ENCODE measurements around the gene EXOC7.
"Not testable (repeated sequence)": the region's sequence is repeated elsewhere in the genome, so short reads cannot be mapped to it uniquely, and the experiment has no call there.

The EXOC7 gene

DNA sequence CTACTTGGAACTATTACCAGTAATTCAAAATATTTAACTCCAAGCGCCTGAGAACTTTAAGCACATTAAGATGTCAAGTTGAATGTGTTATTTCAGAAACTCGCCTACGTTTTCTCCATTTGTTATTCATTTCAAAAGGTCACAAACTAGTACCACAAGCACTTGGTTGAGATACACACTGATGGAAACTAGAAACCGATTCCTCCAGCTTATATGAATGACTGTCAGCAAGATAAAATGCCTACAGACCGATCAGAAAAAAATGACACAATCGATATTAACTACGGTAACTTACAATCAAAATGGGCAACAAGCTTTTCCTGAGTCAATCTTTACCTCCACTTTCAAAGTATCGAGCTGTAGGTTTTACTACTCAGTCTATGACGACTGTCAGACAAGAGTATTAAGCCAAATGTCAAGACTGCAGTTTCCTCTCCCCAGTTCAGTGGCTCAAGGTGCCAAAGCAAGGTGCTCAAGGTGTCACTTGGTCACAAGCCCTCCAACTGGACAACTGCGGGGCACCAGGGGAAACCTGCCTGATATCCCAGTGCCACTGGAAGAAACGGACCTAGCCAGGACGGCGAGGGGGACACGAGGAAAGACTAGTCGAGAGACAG lies 31.9 kb downstream of the EXOC7 start:
- no peak for DNase-seq

DNA sequence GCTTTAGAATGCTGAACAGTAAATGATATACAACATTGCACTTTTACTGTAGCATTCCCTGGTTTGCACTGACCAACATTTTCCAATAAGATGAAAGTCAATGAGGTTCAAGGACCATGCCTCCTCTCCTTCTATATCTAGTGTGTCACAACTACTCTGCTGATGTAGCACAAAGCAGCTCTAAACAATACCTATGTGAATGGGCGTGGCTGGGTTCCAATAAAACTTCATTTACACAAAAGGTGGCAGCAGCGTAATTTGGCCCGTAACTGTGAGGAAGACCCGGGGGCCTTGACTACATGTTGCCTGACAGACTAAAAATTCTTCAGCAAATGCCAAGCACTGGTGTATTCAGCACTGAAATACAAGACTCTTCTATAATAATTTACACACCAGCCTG lies 37.8 kb downstream of the EXOC7 start:
- DNase-seq = no peak

DNA sequence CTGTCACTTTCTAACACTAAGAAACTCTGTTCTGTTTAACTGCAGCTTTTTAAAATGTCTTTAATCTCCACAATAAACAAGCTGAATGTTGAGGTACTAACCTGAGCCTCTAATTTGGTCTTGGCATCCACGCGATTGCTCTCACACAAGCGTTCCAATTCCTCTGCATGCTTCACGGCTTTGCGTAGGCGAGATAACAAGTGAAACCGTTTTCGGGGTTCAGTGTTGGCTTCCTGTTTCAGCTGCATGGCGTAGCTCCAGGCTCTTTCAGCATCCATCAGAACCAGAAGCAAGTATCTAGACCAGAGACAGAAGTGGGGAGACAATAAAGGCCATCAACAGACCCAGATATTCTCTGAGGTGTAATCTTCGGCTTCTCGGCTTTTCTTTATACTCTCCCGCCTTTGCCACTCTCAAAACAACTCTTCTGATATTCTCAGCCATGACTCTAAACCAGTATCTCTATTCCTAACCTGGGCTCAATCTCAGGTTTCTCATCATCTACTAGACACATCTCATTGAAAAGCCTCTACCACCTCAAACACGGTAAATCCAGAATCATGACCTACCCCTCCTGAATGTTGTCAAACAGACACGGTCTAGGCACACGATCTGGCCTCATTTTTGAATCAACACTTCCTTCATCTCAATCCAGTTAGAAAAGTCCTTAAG lies 39.6 kb downstream of the EXOC7 start:
- DNase-seq = no peak

DNA sequence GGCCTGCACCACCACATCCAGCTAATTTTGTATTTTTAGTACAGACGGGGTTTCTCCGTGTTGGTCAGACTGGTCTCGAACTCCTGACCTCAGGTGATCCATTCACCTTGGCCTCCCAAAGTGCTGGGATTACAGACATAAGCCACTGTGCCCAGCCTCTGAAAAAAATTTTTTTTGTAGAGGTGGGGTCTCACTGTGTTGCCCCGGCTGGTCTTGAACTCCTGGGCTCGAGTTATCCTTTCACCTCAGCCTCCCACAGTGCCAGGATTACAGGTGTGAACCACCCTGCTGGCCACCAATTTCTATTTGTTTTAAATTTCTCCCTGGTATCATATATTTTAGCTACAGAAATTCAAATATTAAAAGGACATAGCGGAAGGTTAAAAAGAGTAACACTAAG lies 45.3 kb downstream of the EXOC7 start:
- not testable (repeated sequence) for DNase-seq

DNA sequence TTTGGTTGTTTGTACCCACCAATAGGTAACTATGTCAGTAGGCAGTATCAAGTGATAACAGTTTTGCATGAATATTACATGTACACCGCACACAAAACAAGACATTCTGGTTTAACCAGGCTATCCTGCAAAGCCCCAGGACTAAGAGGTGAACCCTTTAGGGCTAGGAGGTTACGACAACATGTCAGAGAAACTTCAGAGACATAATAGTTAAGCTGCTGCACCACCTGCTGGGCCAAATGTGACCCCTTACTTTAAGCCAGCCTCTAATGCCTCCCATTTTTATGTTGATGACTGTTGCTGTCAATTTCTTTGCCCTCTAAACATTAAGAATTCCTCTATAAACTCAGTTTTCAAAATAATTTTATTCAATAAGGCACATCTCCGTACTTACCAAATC lies 46.7 kb downstream of the EXOC7 start:
- no peak for DNase-seq

DNA sequence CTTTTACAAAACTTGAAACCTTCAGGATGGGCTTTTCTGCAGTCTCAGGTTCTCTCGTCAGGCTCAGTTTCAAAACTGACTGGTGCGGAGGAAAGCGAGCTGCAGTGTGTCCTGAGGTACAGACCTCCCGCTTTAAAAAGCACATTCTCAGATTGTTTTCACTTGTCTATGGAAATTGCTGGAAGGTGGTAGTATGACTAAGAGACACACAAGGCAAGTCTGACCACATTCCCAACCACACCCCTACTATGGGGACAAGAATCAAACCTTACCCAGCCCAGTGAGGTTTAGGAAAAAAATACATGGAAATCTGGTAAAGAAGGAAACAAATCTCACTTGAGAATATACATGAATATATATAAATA lies 49.5 kb downstream of the EXOC7 start:
- DNase-seq = no peak

DNA sequence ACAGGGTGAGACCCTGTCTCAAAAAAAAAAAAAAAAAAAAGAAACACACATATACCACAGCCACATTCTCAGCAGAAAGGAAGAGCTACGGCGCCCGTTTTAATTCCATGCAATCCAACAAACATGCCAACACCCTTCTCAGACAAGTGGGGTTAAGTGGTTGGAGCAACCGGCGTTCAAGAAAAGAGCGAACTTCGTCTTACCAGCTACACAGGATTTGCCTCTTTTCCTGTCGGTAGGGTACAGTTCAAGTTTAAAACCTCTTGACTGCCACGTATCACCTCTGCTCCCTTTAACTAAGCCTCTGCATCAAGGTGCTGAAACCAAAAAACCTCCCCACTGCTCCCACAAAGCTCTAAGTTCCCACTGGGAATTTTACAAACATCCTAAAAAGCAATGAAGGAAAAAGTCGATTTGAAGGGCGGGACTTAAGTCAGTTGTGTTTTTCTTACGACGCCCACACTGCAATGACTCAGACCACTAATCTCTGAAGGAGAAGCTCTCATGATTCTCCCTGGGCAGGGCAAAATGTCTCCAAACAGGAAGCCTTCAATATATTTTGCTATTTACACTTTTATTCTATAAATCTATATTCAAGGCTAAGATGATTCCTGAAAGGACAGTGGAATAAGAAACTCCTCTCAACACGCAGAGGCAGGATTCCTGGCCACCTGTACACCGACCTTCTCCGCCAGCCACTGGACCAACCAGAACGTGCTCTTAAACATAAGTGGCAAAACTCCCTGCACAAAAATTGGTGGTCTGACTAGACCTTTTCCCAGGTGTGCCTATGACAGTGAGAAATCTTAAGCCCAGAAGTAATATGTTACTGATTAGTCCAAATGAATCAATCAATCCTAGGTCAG lies 50.1 kb downstream of the EXOC7 start:
- DNase-seq = peak; percentile 61

DNA sequence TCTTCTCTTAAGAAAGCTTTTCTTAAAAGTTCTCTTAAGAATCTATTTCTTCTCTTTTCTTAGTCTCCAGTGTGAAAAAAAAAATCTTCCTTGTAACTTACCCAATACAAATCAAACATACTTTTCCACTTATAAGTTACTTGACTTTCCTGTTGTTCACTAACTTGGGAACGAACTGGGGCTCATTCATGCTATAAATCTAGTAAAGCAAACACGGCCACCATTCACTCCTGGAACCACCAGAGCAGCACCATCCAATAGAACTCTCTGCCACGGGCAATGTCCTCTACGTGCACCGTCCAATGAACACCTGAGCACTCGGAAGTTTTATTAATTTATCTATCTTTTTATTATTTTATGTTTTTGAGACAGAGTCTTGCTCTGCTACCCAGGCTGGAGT lies 52.0 kb downstream of the EXOC7 start:
- no peak for DNase-seq

DNA sequence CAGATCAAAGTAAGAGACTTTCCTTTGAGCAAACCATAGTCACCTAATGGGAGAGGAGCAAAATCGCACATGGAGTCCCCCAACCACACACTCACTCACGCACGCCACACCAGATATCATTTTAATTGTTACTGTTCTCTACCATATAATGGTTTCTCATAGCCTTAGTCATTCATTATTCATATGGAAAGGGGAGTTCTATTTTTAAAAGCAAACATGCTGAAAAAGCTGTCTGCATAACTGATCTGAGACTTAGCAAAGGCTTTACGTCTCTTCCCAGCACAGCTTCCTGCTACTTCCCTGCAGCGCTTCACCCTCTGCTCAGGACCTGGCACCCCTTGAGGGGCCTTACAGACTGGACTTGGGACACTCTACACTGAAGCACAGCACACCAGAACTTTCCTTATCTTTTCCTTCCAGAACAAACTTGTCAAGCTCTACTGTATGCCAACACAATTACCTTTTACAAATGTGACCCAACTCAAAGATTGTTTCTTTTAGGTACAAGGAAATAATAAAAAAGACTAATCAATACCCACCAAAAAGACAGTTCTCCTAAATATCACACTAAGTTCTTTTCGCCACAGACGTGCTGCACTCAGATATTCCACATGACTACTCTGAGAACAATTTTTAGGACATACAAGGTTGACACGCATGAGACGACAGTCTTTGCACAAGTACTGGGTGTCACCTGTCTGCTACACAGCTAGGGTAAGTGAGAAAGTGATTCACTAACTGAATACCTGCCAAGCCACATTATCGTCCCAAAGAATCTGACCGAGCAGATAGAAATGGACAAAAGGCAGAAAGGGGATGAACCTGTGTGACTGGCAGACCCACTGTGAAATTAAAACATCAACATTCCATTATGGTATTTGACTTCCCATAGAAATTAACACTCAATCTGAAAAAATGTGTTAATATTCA lies 52.8 kb downstream of the EXOC7 start:
- DNase-seq = no peak

DNA sequence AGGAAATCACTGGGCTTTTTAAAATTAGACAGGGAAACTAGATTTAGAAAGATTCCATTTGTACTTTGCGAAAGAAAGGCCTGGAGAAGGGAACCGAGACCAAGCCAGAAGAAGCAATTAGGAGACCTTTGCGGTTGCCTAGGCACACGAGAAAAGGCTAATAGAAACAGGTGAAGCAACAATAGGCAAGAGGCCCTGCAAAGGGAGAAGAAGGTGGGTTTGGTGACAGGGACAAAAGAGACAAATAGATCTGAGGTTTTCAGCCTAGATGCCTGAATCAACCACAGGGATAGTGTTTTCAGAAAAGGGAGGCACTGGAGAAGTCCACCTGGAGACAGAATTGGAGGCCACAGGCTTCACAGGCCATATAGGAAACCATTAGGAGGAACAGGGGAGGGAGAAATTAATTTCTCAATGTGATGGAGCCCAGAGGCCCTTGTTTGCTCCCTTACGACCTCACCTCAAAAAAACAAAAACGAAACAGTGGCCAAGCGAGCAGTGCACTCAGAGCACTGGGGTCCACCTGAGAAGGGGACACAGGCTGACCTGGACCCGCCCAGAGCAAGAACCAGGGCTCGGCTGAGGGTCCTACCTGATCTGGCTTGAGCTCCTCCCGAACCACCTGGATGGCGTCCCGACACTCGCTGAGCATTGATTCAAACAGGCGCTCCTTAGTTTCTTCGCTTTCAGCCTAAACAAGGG lies 53.6 kb downstream of the EXOC7 start:
- DNase-seq = no peak

DNA sequence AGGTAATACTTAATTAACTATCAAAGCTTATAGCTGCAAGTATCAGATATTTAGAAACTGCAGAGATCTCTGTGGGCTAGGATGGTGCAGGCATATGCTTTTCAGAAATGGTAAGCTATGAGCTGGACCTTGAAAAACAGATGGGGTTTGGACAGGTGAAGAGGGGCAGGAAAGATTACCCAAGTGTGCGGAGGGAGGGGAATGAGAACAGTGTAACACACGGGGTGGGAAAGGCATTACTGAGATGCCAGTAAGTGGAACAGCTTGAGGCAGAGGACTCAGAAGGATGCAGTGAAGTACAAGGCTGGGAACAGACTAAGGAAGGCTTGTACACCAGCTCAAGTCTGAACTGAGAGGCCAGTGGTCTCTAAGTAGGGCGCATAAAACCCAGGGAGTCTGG lies 54.3 kb downstream of the EXOC7 start:
- no peak for DNase-seq

DNA sequence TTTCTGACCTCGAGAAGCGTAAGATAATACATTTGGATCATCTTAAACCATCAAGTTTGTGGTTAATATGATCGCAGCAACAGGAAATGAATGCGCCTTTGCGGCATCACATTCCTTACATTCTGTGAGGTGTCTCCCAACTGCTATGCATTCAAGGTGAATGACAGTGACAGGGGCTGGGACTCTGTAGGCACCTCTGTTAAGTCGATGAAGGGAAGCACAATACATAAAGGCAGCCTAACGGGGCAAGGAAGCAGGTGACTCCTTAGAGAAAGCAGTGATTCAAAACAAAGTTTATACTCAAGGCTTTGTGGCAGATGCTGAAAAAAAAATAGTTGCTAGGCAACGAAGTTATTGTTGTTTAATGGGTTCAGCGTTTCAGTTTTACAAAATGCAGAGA lies 54.9 kb downstream of the EXOC7 start:
- DNase-seq = no peak

DNA sequence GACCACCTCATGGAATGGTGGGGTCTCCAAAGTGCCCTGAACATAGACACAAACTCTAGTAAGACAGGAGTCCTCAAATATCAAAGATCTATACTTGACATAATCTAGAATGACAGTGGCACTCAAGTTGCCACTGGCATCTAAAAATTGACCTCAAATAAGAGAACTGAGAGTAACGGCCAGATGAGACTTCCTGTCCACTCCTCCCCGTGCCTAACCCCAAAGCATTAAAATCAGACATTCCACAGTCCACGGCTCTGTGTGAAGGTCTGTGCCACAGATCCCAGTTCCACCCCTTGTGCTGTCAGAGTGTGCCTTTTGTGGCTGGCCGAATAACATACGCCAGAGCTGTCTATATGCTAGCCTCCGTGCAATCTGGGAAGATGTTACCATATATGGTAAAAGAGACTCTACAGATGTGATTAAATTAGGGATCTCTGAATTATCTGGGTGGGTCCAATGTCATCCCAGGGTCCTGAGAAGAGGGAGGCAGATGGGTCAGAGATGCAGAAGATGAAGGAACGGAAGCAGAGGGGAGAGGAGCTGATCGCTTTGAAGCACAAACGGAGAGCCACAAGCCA lies 55.5 kb downstream of the EXOC7 start:
- DNase-seq = no peak

DNA sequence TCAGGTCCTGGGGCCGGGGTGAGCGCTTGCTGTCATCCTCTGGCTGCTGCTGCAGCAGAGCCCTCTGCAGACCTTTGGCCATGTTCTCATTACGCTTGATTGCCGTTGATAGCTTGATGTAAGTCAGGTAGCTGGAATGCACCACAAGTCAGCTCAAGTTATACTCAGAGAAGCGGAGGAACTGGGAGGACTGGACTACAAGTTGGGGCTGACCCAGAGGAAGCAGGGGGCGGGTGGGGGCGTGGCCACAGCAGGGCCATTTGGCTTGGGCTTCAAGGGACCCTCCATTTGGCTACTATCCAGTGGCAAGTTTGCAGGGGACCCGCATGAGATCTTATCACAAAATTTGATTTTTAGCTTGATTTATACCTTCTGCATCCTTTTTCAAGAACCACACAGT lies 57.5 kb downstream of the EXOC7 start:
- DNase-seq = no peak

DNA sequence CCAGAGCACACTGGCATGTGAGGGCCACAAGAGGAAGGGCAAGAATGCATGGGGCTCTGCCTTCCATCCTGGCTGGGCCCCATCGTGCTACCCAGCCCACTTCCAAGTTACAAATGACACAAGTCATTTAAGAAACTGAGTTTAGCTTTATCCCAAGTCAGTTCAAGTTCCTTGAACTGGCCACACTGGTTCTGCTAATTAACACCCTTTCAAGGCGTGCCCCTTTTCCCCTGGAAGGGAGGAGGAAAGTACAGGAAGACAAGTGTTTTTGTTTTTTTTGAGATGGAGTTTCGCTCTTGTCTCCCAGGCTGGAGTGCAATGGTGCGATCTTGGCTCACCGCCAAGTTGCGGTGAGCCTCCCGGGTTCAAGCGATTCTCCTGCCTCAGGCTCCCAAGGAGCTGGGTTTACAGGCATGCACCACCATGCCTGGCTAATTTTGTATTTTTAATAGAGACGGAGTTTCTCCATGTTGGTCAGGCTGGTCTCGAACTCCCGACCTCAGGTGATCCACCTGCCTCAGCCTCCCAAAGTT lies 59.0 kb downstream of the EXOC7 start:
- not testable (repeated sequence) for DNase-seq

DNA sequence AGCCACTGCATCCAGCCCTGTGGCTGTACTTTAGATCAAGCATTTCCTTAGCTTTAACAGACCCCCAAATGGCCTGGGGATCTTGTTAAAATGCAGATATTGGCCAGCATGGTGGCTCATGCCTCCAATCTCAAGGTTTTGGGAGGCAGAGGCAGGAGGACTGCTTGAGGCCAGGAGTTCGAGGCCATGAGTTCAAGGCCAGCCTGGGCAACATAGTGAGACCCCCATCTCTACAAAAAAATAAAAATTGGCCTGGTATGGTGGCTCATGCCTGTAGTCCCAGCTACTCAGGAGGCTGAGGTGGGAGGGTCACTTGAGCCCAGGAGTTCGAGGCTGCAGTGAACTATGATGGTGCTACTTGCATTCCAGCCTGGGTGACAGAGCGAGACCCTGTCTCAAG lies 60.7 kb downstream of the EXOC7 start:
- not testable (repeated sequence) for DNase-seq

DNA sequence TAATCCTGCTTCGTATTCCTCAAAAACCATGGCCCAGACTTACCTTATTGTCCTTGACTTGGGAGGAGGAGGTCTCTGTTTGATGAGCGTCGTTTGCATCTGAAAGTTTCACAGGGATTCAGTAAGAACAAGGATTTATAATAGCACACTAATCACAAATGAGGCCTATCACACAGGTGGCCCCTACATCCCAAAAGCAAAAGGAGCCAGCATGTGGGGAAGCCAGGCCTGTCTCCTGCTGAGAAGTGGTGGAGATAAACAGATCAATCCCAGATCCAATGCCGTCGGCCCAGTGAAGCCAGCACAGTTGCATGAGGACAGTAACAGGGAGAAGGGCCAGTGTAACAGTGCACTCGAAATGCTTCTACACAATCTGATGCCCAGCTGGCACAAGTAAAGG lies 63.2 kb downstream of the EXOC7 start:
- DNase-seq = no peak

DNA sequence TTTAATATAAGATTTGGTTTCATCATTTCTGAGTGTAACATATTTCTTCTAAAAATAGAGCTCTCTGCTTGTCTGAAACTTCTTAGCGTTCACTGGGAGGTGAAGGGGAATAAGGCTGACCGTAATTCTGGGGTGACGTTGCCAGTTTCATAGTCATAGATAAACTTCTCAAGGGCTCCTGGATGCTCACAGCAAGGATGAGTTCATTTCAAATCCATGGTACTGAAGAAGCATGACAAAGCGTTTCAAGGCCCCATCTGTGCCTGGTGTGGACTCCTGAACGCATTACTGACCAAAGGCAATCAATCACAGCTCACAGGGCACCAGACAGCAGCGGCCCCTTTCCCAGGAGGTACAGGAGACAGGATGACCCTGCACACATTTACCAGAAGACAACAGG lies 64.5 kb downstream of the EXOC7 start:
- DNase-seq = no peak

DNA sequence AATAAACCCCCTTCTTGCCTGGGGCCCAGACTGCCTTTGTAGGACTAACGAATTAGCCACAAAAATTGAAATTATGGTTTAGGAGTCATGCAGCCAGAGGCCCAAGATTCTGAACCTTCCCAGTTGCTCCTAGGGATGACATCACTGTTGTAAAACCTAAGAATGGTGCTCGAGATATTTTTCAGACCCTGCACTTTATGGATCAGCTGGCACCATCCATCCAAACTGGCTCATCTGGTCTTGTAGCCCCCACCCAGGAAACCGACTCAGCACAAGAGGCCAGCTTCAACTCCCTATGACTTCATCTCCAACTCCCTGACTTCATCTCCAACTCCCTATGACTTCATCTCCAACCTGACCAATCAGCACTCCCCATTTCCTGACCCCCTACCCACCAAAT lies 65.5 kb downstream of the EXOC7 start:
- no peak for DNase-seq

DNA sequence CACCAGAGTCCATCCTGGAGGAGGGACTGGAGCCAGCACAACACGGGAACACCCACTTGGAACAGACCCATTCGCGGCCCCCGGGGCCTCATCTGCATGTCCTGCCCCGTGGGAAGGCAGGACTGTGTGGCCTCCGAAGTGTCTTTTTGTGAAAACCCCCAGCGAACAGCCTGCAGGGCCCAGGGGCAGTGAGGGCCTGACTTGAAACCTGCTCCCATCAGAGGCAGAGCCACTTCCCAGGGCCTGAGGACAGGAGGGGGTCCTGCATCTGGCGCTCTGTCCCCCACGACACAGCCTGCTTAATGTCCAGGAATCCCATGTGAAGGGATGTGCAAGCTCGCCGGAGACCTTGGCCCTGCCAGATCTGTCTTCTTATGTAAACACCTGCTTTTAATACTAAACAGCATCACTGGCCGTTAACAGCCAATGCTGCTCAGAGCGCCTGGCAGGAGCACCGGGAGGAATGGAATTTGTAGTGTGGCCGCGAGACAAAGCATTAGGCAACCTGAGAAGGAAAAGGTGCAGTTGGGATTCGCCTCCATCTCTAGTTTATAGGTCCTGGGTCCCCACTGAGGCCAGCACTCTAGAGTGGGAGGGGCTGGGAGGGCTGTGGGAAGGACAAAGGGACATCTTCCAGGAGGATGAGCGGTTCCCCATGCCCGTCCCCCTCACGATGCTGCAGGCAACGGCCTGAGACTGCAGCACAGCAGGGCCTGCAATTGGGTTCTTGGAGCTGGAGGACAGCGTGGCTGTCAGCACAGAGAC lies 66.9 kb downstream of the EXOC7 start:
- DNase-seq = no peak

Data from amniotic stem cell (primary cell).